ENCODE measurements around the gene PCNX1. TPM values are rescaled to one million over a fixed set of nuclear protein-coding genes. Genes with fewer than 3 reads are reported as not detected.

The PCNX1 gene
- total and polyA plus RNA-seq, 2 donors (not counting 1 experiment from before 2014, with no cell fraction given), result 17.0 to 84.5 TPM

DNA sequence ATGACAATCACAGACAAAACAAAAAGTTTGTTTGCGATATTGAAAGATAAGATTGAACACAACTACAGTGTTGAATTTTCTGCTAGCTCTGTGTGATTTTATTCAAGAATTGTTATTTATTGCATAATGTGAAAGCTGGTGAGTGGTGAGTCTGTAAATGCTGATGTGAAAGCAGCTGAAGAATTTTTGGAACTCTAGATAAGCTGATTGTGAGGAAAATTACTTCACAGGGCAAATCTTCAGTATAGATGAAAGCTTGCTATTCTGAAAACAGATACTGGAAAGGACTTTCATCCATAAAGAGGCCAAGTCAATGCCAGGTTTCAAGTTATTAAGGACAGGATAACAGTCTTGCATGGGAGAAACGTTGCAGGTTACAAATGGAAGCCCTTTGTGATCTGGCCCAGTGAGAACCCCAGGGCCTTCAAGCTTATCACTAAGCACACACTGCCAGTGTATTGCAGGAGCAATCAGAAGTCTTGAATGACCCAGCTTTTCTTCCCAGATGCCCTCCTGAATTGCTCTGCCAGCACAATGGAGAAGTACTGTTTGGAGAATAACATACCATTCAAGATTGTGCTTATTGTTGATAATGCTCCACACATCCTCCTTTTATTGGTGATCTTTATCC lies 153.7 kb downstream of the PCNX1 start:
- H3K9ac ChIP-seq (ENCODE audit: low read length), result no peak overlapping the region
- no peak for DNase-seq
- no peaks in the 10 kb centered on the region for H3K27me3 Mint-ChIP-seq
- no peaks in the 10 kb centered on the region for H3K4me1 Mint-ChIP-seq
- no peaks in the 10 kb centered on the region for H3K4me1 ChIP-seq (ENCODE audit: control insufficient read depth in 2 of 2, insufficient read depth in 2 of 2, low read length in 2 of 2)
- ChIA-PET POLR2A (no interaction called here), CTCF (interaction anchor here (0.9 kb wide), 1 partner anchor 43 kb away, joined by 3 read pairs; no protein-coding TSS in a partner anchor)
- ATAC-seq (ENCODE audit: low read depth), result no peak
- H4K20me1 ChIP-seq (ENCODE audit: control insufficient read depth, insufficient read depth, low read length, poor library complexity, severe bottlenecking), result no peaks in the 10 kb centered on the region
- intact Hi-C loops (cut with micrococcal nuclease), result no loop called here
- WGBS (ENCODE audit: insufficient coverage), result 100% methylated on average over 1 of the region's 2 CpGs
- H3K27me3 ChIP-seq (replicated peaks in 1 of 4; ENCODE audit: control extremely low read depth in 1 of 4, control insufficient read depth in 3 of 4, insufficient read depth in 4 of 4, low read length in 3 of 4), result no peaks in the 10 kb centered on the region
- no peak for TF ChIP-seq EZH2 (IDR thresholded peaks at IDR 0.05; ENCODE audit: borderline replicate concordance, insufficient read depth, low read depth, low read length, poor library complexity, severe bottlenecking)
- TF ChIP-seq, protein P1, sequence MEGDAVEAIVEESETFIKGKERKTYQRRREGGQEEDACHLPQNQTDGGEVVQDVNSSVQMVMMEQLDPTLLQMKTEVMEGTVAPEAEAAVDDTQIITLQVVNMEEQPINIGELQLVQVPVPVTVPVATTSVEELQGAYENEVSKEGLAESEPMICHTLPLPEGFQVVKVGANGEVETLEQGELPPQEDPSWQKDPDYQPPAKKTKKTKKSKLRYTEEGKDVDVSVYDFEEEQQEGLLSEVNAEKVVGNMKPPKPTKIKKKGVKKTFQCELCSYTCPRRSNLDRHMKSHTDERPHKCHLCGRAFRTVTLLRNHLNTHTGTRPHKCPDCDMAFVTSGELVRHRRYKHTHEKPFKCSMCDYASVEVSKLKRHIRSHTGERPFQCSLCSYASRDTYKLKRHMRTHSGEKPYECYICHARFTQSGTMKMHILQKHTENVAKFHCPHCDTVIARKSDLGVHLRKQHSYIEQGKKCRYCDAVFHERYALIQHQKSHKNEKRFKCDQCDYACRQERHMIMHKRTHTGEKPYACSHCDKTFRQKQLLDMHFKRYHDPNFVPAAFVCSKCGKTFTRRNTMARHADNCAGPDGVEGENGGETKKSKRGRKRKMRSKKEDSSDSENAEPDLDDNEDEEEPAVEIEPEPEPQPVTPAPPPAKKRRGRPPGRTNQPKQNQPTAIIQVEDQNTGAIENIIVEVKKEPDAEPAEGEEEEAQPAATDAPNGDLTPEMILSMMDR (IDR thresholded peaks at IDR 0.05), result no peak
- no peak overlapping the region for H3K4me2 ChIP-seq (replicated peaks; ENCODE audit: low read depth, low read length, poor library complexity, severe bottlenecking)
- no peak overlapping the region for H3K4me3 Mint-ChIP-seq
- no peak overlapping the region for H3K27ac ChIP-seq (ENCODE audit: low read length in 2 of 2)
- peaks cover 2% of the 10 kb centered on the region for H3K9me3 Mint-ChIP-seq (ENCODE audit: insufficient read depth)
- no peak overlapping the region for H3K4me3 ChIP-seq (ENCODE audit: control extremely low read depth in 1 of 5, extremely low read depth in 1 of 5, insufficient read depth in 1 of 5, low read depth in 2 of 5, low read length in 4 of 5)
- peaks cover 2 to 3% (median 3%) of the 10 kb centered on the region in 3 donors for H3K9me3 ChIP-seq (ENCODE audit: control extremely low read depth in 1 of 3, control insufficient read depth in 2 of 3, insufficient read depth in 1 of 3, low read length in 2 of 3)
- peaks cover 26 to 45% of the 10 kb centered on the region in 2 experiments for H3K36me3 ChIP-seq (replicated peaks in 1 of 2; ENCODE audit: control extremely low read depth in 1 of 2, control insufficient read depth in 1 of 2, extremely low read depth in 1 of 2, insufficient read depth in 2 of 2, low read length in 1 of 2)
- no peak overlapping the region for H2AFZ ChIP-seq (ENCODE audit: insufficient read depth, low read depth, low read length, poor library complexity, severe bottlenecking)
- no peaks in the 10 kb centered on the region for H3K79me2 ChIP-seq (ENCODE audit: control insufficient read depth, insufficient read depth, low read length)
- no peak overlapping the region for H3K27ac Mint-ChIP-seq

GRCh38 chr14:71061458-71061857 lies 154.2 kb downstream of the PCNX1 start:
- no peak for ATAC-seq (ENCODE audit: low read depth)
- no peak overlapping the region for H2AFZ ChIP-seq (ENCODE audit: insufficient read depth, low read depth, low read length, poor library complexity, severe bottlenecking)
- peaks cover 26 to 45% of the 10 kb centered on the region in 2 experiments for H3K36me3 ChIP-seq (replicated peaks in 1 of 2; ENCODE audit: control extremely low read depth in 1 of 2, control insufficient read depth in 1 of 2, extremely low read depth in 1 of 2, insufficient read depth in 2 of 2, low read length in 1 of 2)
- H3K27me3 ChIP-seq (replicated peaks in 1 of 4; ENCODE audit: control extremely low read depth in 1 of 4, control insufficient read depth in 3 of 4, insufficient read depth in 4 of 4, low read length in 3 of 4), result no peaks in the 10 kb centered on the region
- no peak overlapping the region for H3K4me2 ChIP-seq (replicated peaks; ENCODE audit: low read depth, low read length, poor library complexity, severe bottlenecking)
- H4K20me1 ChIP-seq (ENCODE audit: control insufficient read depth, insufficient read depth, low read length, poor library complexity, severe bottlenecking), result no peaks in the 10 kb centered on the region
- no peak overlapping the region for H3K27ac ChIP-seq (ENCODE audit: low read length in 2 of 2)
- TF ChIP-seq, protein P1 (IDR thresholded peaks at IDR 0.05), result no peak
- TF ChIP-seq EZH2 (IDR thresholded peaks at IDR 0.05; ENCODE audit: borderline replicate concordance, insufficient read depth, low read depth, low read length, poor library complexity, severe bottlenecking), result no peak
- intact Hi-C loops (cut with micrococcal nuclease), result no loop called here
- WGBS (ENCODE audit: insufficient coverage), result no CpG with 5 or more reads among the region's 1 CpG
- H3K27me3 Mint-ChIP-seq, result no peaks in the 10 kb centered on the region
- no peak for DNase-seq
- ChIA-PET CTCF (interaction anchor here (0.9 to 1.6 kb wide), 4 partner anchors 9 to 692 kb away, joined by 3 to 5 read pairs (median 4); no protein-coding TSS in a partner anchor), POLR2A (no interaction called here)
- H3K9ac ChIP-seq (ENCODE audit: low read length), result no peak overlapping the region
- H3K9me3 ChIP-seq (ENCODE audit: control extremely low read depth in 1 of 3, control insufficient read depth in 2 of 3, insufficient read depth in 1 of 3, low read length in 2 of 3), result peaks cover 2 to 3% (median 3%) of the 10 kb centered on the region in 3 donors
- H3K9me3 Mint-ChIP-seq (ENCODE audit: insufficient read depth), result peaks cover 2% of the 10 kb centered on the region
- H3K27ac Mint-ChIP-seq, result no peak overlapping the region
- no peaks in the 10 kb centered on the region for H3K79me2 ChIP-seq (ENCODE audit: control insufficient read depth, insufficient read depth, low read length)
- no peak overlapping the region for H3K4me3 ChIP-seq (ENCODE audit: control extremely low read depth in 1 of 5, extremely low read depth in 1 of 5, insufficient read depth in 1 of 5, low read depth in 2 of 5, low read length in 4 of 5)
- no peaks in the 10 kb centered on the region for H3K4me1 ChIP-seq (ENCODE audit: control insufficient read depth in 2 of 2, insufficient read depth in 2 of 2, low read length in 2 of 2)
- no peaks in the 10 kb centered on the region for H3K4me1 Mint-ChIP-seq
- no peak overlapping the region for H3K4me3 Mint-ChIP-seq
